Measurements from ENCODE around the gene CHMP2B.
A peak's percentile ranks its signal among the peaks of the same experiment; 100 is the strongest.
"Not testable (repeated sequence)": the region's sequence is repeated elsewhere in the genome, so short reads cannot be mapped to it uniquely, and the experiment has no call there.

The CHMP2B gene

DNA sequence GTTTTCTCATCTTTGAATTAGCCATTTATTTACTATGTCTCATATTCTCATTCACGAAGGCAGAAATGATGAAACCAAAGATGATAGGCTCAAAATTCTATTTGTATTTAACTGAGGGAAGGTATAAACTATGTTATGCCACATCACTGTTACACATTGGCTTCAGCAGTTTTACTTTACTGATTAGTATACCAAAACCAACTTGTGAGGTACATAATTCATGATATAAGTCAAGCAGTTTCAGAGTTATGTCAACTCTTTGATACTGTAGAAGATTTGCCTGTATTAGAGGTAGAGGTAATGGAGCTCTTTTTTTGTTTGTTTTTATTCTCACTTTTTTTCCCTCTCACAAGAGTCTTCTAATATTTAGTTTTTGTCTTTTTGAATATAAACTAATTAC is 22.9 kb downstream of the CHMP2B start:
- no peak for DNase-seq
- TF ChIP-seq POLR2A (IDR thresholded peaks at IDR 0.05; ENCODE audit: low read length) (no peak), GATA1 (IDR thresholded peaks at IDR 0.05; ENCODE audit: low read depth, low read length) (no peak)

DNA sequence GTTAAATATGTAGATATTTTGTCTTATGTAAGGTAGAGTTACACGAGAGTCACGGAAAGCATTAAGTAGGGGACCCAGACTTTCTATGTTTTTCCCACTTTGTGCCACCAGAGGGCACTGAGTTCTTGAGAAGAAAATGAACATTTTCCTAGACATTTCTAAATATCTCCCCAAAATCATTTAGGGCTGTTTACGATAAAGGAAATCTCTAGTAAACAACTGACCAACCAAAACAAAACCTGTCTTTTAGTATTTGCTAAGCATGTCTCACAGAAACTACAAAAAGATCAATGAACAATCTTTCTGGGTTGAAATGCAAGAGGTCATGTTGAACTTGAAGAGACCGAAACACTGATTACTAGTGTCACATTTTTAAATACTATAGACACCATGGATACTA is 33.2 kb downstream of the CHMP2B start:
- TF ChIP-seq GATA1 (IDR thresholded peaks at IDR 0.05; ENCODE audit: low read depth, low read length) = no peak
- TF ChIP-seq POLR2A (IDR thresholded peaks at IDR 0.05; ENCODE audit: low read length) = no peak
- peak; percentile 53 to 71 for DNase-seq

DNA sequence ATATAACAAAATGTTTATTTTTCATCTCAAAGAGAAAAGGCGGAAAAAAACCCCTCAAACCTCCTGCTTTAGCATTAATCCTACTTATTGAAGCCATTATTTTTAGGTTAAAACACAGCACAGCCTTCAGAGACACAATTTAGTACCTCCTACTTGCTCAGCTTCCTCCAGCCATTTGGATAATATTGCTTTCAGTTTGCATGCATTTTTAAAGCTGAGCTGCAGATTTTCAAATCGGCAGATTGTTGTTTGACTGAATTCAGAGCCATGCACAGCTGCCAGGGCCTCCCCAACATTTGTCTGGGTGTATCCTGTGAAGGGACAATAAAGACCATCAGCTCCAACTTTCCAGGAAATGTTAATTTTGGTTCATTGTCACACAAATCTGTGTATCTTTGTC is 34.8 kb downstream of the CHMP2B start:
- DNase-seq = no peak
- TF ChIP-seq GATA1 (IDR thresholded peaks at IDR 0.05; ENCODE audit: low read depth, low read length) (no peak), POLR2A (IDR thresholded peaks at IDR 0.05; ENCODE audit: low read length) (no peak)

DNA sequence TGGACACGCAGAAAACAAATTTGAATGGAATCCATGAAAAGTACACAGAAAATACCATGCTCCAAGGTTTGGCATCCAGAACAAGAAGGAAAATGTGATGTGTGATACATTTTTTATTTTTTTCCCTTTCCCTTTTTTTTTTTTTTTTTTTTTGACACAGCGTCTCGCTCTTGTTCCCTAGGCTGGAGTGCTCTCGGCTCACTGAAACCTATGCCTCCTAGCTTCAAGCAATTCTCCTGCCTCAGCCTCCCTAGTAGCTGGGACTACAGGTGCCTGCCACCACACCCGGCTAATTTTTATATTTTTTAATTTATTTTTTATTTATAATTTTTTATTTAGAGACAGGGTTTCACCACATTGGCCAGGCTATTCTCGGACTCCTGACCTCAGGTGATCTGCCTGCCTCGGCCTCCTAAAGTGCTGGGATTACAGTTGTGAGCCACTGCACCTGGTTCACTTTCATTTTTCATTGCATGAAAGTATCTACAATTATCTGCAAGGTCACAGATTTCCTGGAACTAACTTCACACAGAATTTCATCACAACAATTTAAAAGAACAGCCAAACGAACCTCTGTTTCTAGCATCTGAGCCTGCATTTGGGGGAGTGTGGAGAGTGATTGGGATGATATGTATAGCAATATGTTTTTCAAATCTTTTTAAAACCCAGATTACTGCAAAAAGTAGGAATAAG is 41.0 kb downstream of the CHMP2B start:
- TF ChIP-seq GATA1 (IDR thresholded peaks at IDR 0.05; ENCODE audit: low read depth, low read length) (no peak), POLR2A (IDR thresholded peaks at IDR 0.05; ENCODE audit: low read length) (no peak)
- DNase-seq = peak in 1 of 2 experiments; percentile 7

DNA sequence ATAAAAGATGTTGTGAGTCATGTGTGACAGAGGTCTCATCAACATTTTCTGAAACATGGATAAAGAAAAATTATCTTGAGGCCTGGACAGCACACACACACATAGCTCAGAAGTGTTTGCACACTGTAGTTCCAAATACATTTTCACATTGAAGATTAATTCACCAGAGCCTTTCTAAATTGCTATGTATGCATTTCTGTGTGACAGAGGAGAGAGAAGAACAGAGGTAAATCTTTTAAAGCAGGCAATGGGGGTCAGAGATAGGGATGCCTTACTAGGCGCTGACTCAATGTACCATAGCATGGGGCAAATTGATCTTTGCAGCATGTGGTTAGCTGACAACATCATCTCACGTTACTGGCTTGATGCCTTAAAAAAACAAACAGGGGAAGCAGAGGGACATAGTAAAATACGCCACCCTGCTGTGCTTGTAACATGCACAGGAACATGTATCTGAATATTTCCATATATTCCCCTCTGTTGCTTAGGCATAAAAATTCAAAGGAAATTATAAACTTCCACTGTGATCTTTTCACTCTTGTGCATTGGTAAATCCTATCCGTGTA is 41.6 kb downstream of the CHMP2B start:
- no peak for DNase-seq
- TF ChIP-seq POLR2A (IDR thresholded peaks at IDR 0.05; ENCODE audit: low read length) = no peak
- no peak for TF ChIP-seq GATA1 (IDR thresholded peaks at IDR 0.05; ENCODE audit: low read depth, low read length)

DNA sequence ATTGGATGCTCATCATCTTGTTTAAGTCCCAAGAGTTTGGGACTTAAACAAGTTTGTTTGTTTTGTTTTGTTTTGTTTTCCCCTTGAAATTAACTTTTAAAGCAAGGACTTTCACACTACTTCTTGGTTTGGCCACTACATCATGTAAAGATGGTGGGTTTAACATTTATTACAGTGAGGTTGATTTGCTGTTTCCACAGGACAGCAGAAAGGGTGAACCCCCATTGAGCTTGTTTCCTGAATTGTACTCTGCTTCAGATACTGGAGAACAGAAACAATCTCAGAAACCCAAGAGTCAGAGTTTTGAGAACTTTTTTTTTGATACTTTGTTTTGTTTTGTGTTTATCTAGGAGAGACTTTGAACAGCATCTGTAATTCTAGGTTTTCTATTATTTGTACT is 42.6 kb downstream of the CHMP2B start:
- TF ChIP-seq GATA1 (IDR thresholded peaks at IDR 0.05; ENCODE audit: low read depth, low read length) = no peak
- no peak for TF ChIP-seq POLR2A (IDR thresholded peaks at IDR 0.05; ENCODE audit: low read length)
- DNase-seq = no peak

DNA sequence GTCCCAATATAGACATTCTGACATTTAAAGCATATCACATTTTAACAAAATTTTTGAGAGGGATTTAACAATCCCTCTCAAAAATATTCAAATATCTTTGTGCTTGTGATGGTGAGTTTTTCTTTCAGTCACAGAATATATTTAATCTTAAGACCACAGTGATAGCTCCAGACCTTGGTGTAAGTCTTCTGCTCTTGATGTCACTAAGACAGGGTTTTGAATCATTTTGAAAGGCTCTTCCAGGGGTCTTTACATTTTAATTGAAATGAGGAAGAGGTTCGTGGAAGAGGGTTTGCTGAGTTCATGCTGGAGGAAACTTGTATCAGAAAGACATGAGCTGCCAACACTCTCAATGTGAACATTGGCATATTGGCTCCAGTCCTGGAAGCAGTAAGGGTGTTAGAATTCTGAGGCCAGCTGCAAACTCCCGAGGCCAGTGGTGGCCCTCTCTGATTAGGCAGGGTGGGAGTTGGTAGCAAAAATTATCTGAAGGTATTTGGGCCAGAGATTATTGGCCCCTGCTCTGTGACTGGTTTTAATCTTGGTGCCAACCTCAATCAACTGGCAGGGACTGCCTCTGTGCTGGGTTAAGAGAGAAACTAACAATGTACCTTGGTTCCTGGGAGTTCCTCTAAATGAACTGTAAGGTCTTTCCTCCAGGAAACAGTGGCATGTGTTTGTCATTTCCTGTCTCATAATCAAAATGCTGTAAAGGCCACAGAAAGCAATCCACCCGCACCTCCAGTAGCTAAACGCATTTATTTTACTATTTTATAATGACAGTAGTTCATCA is 44.0 kb downstream of the CHMP2B start:
- peak in 1 of 2 experiments; percentile 7 for DNase-seq
- TF ChIP-seq POLR2A (IDR thresholded peaks at IDR 0.05; ENCODE audit: low read length) (no peak), GATA1 (IDR thresholded peaks at IDR 0.05; ENCODE audit: low read depth, low read length) (no peak)

DNA sequence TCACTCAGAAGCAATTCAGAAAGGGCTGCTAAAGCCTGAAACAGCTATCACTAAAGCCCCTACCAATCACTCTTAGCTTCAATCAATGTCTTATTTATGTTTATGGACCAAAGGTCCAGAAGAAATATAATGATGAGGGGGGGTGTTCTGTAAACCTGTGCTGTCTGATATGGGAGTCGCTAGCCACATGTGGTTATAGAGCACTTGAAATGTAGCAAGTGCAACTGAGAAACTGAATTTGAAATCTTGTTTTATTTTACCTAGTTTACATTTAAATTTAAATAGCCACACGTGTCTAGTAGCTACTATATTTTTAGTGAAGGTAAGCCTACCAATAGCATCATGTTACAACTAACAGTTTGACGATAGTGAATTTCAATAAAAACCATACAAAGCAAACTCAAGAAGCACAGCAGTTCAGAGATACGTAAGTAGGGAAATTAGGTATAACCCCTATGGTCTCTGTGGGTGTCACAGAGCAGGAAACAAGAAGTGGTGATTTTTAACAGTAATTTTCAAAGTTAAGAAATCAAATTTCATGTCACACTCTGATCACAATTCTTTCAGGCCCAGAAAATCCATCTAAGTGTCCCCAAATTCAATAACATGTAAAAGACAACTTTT is 45.7 kb downstream of the CHMP2B start:
- no peak for TF ChIP-seq GATA1 (IDR thresholded peaks at IDR 0.05; ENCODE audit: low read depth, low read length)
- TF ChIP-seq POLR2A (IDR thresholded peaks at IDR 0.05; ENCODE audit: low read length) = no peak
- no peak for DNase-seq

DNA sequence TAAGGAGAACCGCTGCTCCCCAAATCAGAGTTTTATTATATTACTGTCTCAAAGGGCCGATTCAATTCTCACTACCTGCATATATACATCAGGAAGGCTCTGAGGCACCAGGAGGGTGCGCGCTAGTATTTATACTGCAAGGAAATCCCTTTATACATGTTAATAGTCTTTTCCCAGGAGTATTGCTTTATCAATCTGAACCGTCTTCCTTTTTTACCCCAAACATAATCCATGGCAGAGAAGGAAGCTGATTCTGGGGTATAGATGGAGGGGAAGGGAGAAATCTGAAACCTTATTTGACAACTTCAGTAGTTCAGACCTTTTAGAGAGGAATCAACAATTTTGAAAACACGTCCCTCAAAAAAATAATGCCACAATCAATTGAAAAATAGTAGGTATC is 49.4 kb downstream of the CHMP2B start, which contains the start of gene POU1F1:
Gene POU1F1, minus strand, starts transcription at position 101 of the 400 bp plus-strand sequence. CDS start 122 bp downstream, outside the sequence.
- no peak for DNase-seq

DNA sequence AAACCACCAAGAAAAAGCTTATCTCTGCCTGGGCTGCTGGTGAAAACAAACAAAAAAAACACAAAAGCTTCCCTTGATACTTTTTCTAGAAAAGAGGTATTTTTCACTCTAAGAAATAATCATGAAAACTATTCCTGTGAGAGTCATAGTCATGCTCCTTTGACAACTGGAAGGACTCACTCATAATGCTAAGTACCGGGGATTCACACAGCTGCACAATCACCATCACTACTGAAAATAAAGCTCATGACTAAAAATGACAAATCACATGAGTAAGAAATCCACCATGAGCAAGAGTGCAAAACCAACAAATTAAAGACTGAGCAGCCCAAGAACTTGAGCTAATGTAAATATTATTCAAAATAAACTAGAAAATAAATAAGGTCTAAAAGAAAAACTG is 59.9 kb downstream of the CHMP2B start:
- no peak for DNase-seq
- TF ChIP-seq POLR2A (IDR thresholded peaks at IDR 0.05; ENCODE audit: low read length) (no peak), GATA1 (IDR thresholded peaks at IDR 0.05; ENCODE audit: low read depth, low read length) (no peak)

More for the DNA sequence above, 49.4 kb downstream of the CHMP2B start, which contains the start of gene POU1F1:
- no peak for TF ChIP-seq POLR2A (IDR thresholded peaks at IDR 0.05; ENCODE audit: low read length)
- TF ChIP-seq GATA1 (IDR thresholded peaks at IDR 0.05; ENCODE audit: low read depth, low read length) = no peak

DNA sequence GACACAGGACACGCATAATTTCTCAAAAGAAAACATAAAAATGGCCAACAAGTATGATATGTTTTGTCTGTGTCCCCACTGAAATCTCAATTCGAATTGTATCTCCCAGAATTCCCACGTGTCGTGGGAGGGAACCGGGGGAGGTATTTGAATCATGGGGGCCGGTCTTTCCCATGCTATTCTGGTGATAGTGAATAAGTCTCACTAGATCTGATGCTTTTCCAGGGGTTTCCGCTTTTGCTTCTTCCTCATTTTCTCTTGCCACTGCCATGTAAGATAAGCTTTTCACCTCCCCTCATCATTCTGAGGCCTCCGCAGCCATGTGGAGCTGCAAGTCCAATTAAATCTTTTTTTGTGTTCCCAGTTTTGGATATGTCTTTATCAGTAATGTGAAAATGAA is 61.3 kb downstream of the CHMP2B start:
- DNase-seq = no peak
- TF ChIP-seq POLR2A (IDR thresholded peaks at IDR 0.05; ENCODE audit: low read length) (no peak), GATA1 (IDR thresholded peaks at IDR 0.05; ENCODE audit: low read depth, low read length) (no peak)

DNA sequence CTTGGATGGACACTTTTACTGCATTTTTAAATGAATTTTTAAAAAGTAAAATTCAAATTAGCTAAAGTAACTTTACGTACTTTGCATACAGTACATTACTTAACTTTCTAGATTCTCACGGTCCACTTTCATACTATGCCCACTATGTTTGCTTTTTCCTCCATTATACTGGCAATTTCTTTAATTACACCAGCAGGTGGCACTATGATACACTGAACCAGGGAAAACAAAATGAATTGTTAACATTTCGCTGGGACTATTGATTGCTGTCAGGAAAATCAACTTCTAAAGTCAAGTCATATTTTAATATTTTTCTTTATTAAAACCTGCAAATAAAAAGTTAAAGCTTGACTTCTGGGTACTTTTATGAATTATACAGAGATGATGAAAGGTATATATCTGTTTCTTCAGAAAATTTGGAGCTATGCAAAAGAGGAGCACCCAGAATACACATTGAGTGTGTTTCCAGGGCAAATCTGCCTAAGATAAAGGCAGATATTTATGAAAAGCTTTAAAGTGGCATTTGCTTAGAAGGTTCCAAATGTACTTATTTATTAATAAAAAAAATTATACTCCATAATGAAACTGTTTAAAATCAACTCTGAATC is 71.1 kb downstream of the CHMP2B start:
- peak; percentile 25 to 53 for DNase-seq
- no peak for TF ChIP-seq POLR2A (IDR thresholded peaks at IDR 0.05; ENCODE audit: low read length)
- TF ChIP-seq GATA1 (IDR thresholded peaks at IDR 0.05; ENCODE audit: low read depth, low read length) = no peak

DNA sequence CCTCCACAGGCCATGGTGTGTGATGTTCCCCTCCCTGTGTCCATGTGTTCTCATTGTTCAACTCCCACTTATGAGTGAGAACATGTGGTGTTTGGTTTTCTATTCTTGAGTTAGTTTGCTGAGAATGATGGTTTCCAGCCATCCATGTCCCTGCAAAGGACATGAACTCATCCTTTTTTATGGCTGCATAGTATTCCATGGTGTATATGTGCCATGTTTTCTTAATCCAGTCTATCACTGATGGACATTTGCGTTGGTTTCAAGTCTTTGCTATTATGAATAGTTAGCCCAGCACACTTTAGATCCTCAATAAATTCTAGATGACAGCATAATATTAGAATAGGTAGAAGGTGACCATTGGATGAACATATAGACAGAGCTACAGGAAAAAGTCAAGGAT is 77.9 kb downstream of the CHMP2B start:
- not testable (repeated sequence) for DNase-seq

Data from erythroblast (primary cell).